Calu3 (cell line): Measurements from ENCODE around the gene DUSP23. TPM values are rescaled to one million over a fixed set of nuclear protein-coding genes. Genes with fewer than 3 reads are reported as not detected.

Source experiments
- BruUV-seq: library from RNA; stranded (reverse); fragments of 400-500 nt; replicated peaks from 2 replicates; lab custom pipeline; 2021; lab: Mats Ljungman, UMichigan
- CTCF ChIA-PET: fragments of 300-600 bp; sonication (Branson Sonifier 250); formaldehyde crosslinking; loops from one replicate; lab custom pipeline; 2022; ENCODE audit warnings: antibody characterized with exemption; lab: Charles Lee
- DNase-seq: peaks from one replicate; pipeline ENCODE4 v3.0.0; 2022
- H3K27ac Mint-ChIP-seq: one replicate; pipeline ENCODE4 v1.8.0; 2022; ENCODE audit warnings: mixed read lengths; ENCODE audit not compliant: unreplicated experiment
- H3K27me3 Mint-ChIP-seq: one replicate; pipeline ENCODE4 v1.8.0; 2022; ENCODE audit warnings: mixed read lengths; ENCODE audit not compliant: unreplicated experiment
- H3K36me3 Mint-ChIP-seq: one replicate; pipeline ENCODE4 v1.8.0; 2022; ENCODE audit warnings: mild to moderate bottlenecking, moderate library complexity, mixed read lengths; ENCODE audit not compliant: insufficient read depth, unreplicated experiment
- H3K4me1 Mint-ChIP-seq: one replicate; pipeline ENCODE4 v1.8.0; 2022; ENCODE audit warnings: mild to moderate bottlenecking, low read depth, mixed read lengths; ENCODE audit not compliant: unreplicated experiment
- H3K4me3 Mint-ChIP-seq: one replicate; pipeline ENCODE4 v1.8.0; 2022; ENCODE audit warnings: mild to moderate bottlenecking, low read depth, moderate library complexity, mixed read lengths; ENCODE audit not compliant: unreplicated experiment
- H3K9me3 Mint-ChIP-seq: one replicate; pipeline ENCODE4 v1.8.0; 2022; ENCODE audit warnings: low read depth, mixed read lengths; ENCODE audit not compliant: unreplicated experiment
- CTCF ChIP-seq: fragments of 200-600 bp; IDR thresholded peaks from one replicate; pipeline ENCODE4 v1.8.0; 2022; ENCODE audit warnings: antibody characterized with exemption; ENCODE audit not compliant: unreplicated experiment
- intact Hi-C: fragments of 100-400 bp; cut with micrococcal nuclease; formaldehyde crosslinking; loops from one replicate; pipeline ENCODE4 v1.10.0; 2022; ENCODE audit not compliant: unreplicated experiment
- total RNA-seq: library from RNA; stranded (reverse); gene quantifications from 2 replicates; pipeline ENCODE4 v1.2.3, GENCODE V29; 2022

DUSP23 gene
- total RNA-seq, 1 experiment from 2014 or later = 10.6 TPM

- Mint-ChIP-seq H3K9me3 (no peaks in the 10 kb centered on the region), H3K27me3 (no peaks in the 10 kb centered on the region), H3K4me1 (peaks cover 1% of the 10 kb centered on the region), H3K27ac (no peak overlapping the region), H3K36me3 (no peaks in the 10 kb centered on the region), H3K4me3 (no peak overlapping the region)
- intact Hi-C loops = no loop called here
- DNase-seq = no peak
- CTCF ChIA-PET = no interaction called here
- BruUV-seq = no TSS peak
- TF ChIP-seq CTCF = no peak
Measured at GRCh38 chr1:159746666-159747065, 34.1 kb upstream of the DUSP23 start.

GRCh38 chr1:159748370-159748769 is 32.4 kb upstream of the DUSP23 start:
- CTCF ChIA-PET = no interaction called here

GRCh38 chr1:159749630-159750029 is 31.1 kb upstream of the DUSP23 start:
- Mint-ChIP-seq H3K4me1 (peaks cover 20% of the 10 kb centered on the region), H3K36me3 (peaks cover 6% of the 10 kb centered on the region), H3K9me3 (no peaks in the 10 kb centered on the region), H3K27ac (no peak overlapping the region), H3K4me3 (no peak overlapping the region), H3K27me3 (no peaks in the 10 kb centered on the region)
- no peak for TF ChIP-seq CTCF
- CTCF ChIA-PET = no interaction called here
- no TSS peak for BruUV-seq
- intact Hi-C loops = no loop called here
- no peak for DNase-seq

More at GRCh38 chr1:159748370-159748769, 32.4 kb upstream of the DUSP23 start:
- Mint-ChIP-seq H3K9me3 (no peaks in the 10 kb centered on the region), H3K4me1 (peaks cover 13% of the 10 kb centered on the region), H3K4me3 (no peak overlapping the region), H3K27ac (no peak overlapping the region), H3K27me3 (no peaks in the 10 kb centered on the region), H3K36me3 (peaks cover 6% of the 10 kb centered on the region)
- intact Hi-C loops = no loop called here
- BruUV-seq = no TSS peak
- DNase-seq = no peak
- no peak for TF ChIP-seq CTCF

- intact Hi-C loops = no loop called here
- CTCF ChIA-PET = interaction anchor here (0.5 kb wide), 1 partner anchor 17 kb away, joined by 3 read pairs; no protein-coding TSS in a partner anchor
- Mint-ChIP-seq H3K4me3 (no peak overlapping the region), H3K9me3 (no peaks in the 10 kb centered on the region), H3K27me3 (no peaks in the 10 kb centered on the region), H3K36me3 (peaks cover 6% of the 10 kb centered on the region), H3K27ac (peak overlapping the region; percentile 78), H3K4me1 (peaks cover 20% of the 10 kb centered on the region)
- no TSS peak for BruUV-seq
- DNase-seq = no peak
- TF ChIP-seq CTCF = no peak
Measured at GRCh38 chr1:159750621-159751020, 30.1 kb upstream of the DUSP23 start.
